CD14-positive monocyte (primary cell): ENCODE measurements around the gene ZNHIT2. TPM values are rescaled to one million over a fixed set of nuclear protein-coding genes. Genes with fewer than 3 reads are reported as not detected.

ENCODE experiments used
- DNase-seq, 3 donors: peaks; one replicate each; pipeline ENCODE4 v3.0.0-alpha.2; 2011 to 2022
- H2AFZ ChIP-seq: 2 replicates; pipeline ENCODE4 v1.6.0; 2012; ENCODE audit warnings: mild to moderate bottlenecking, low read depth, low read length, inconsistent platforms; ENCODE audit not compliant: insufficient read depth, poor library complexity, severe bottlenecking
- H3K27ac ChIP-seq, 2 donors: 1 replicate in 1 of 2; 2 replicates in 1 of 2; pipeline ENCODE4 v1.5.1; 2012 to 2013; ENCODE audit warnings: low read length in 2 of 2, control low read depth in 1 of 2, inconsistent platforms in 1 of 2, low read depth in 1 of 2, mild to moderate bottlenecking in 1 of 2
- H3K27me3 ChIP-seq, 2 donors: one replicate each; pipeline versions ENCODE4 v1.6.0 to v1.6.1; 2011 to 2013; ENCODE audit warnings: low read length in 2 of 2; ENCODE audit not compliant: control insufficient read depth in 2 of 2, insufficient read depth in 2 of 2
- H3K36me3 ChIP-seq, 2 donors: replicated peaks in 1 of 2; 1 replicate in 1 of 2; 2 replicates in 1 of 2; pipeline versions ENCODE4 v1.5.1 to v1.6.1; 2012 to 2013; ENCODE audit warnings: low read length in 2 of 2, control low read depth in 1 of 2, inconsistent platforms in 1 of 2, mild to moderate bottlenecking in 1 of 2; ENCODE audit not compliant: insufficient read depth in 2 of 2, control insufficient read depth in 1 of 2
- H3K4me1 ChIP-seq, 2 donors: 1 replicate in 1 of 2; 2 replicates in 1 of 2; pipeline versions ENCODE4 v1.5.1 to v1.6.1; 2012 to 2013; ENCODE audit warnings: low read length in 2 of 2, control low read depth in 1 of 2, inconsistent platforms in 1 of 2, mild to moderate bottlenecking in 1 of 2, moderate library complexity in 1 of 2; ENCODE audit not compliant: insufficient read depth in 2 of 2, control insufficient read depth in 1 of 2
- H3K4me2 ChIP-seq: replicated peaks from 2 replicates; pipeline ENCODE3; 2012; ENCODE audit warnings: low read length, moderate library complexity, mild to moderate bottlenecking; ENCODE audit not compliant: poor library complexity, severe bottlenecking; ENCODE audit errors: extremely low read depth
- H3K4me3 ChIP-seq, 3 experiments: fragments of 200-600 bp in 1 of 3; sonication (generic) in 1 of 3; replicated peaks in 1 of 3; 1 replicate in 2 of 3; 2 replicates in 1 of 3; pipeline ENCODE4 v1.5.1; 2011 to 2013; ENCODE audit warnings: low read length in 3 of 3, mild to moderate bottlenecking in 3 of 3, control low read depth in 2 of 3, low read depth in 2 of 3, inconsistent platforms in 1 of 3, moderate library complexity in 1 of 3
- H3K79me2 ChIP-seq: 2 replicates; pipeline ENCODE4 v1.6.0; 2012; ENCODE audit warnings: mild to moderate bottlenecking, control low read depth, inconsistent platforms, low read length, moderate library complexity; ENCODE audit not compliant: insufficient read depth
- H3K9ac ChIP-seq: 2 replicates; pipeline ENCODE4 v1.6.0; 2017; ENCODE audit warnings: low read length, mild to moderate bottlenecking; ENCODE audit not compliant: insufficient read depth, poor library complexity, severe bottlenecking
- H3K9me3 ChIP-seq, 2 donors: replicated peaks in 1 of 2; 1 replicate in 1 of 2; 2 replicates in 1 of 2; pipeline versions ENCODE4 v1.5.1 to v1.6.1; 2012 to 2013; ENCODE audit warnings: low read length in 2 of 2, control low read depth in 1 of 2; ENCODE audit not compliant: control insufficient read depth in 1 of 2, insufficient read depth in 1 of 2
- H4K20me1 ChIP-seq: 2 replicates; pipeline ENCODE4 v1.6.0; 2012; ENCODE audit warnings: mild to moderate bottlenecking, low read length, control low read depth, moderate library complexity; ENCODE audit not compliant: insufficient read depth
- H3K27ac Mint-ChIP-seq, 7 donors: one replicate each; pipeline ENCODE4 v1.8.0; 2020; ENCODE audit warnings: mild to moderate bottlenecking in 7 of 7, mixed read lengths in 7 of 7, moderate library complexity in 6 of 7, inconsistent platforms in 2 of 7
- H3K27me3 Mint-ChIP-seq, 3 donors: one replicate each; pipeline ENCODE4 v1.8.0; 2021 to 2022; ENCODE audit warnings: low read depth in 3 of 3, mild to moderate bottlenecking in 3 of 3, mixed read lengths in 3 of 3, moderate library complexity in 3 of 3, inconsistent platforms in 1 of 3
- H3K36me3 Mint-ChIP-seq, 2 donors: one replicate each; pipeline ENCODE4 v1.8.0; 2020; ENCODE audit warnings: mixed read lengths in 2 of 2, inconsistent platforms in 1 of 2, mild to moderate bottlenecking in 1 of 2
- H3K4me1 Mint-ChIP-seq: one replicate; pipeline ENCODE4 v1.8.0; 2020; ENCODE audit warnings: mild to moderate bottlenecking, mixed read lengths
- H3K4me3 Mint-ChIP-seq, 2 donors: one replicate each; pipeline ENCODE4 v1.8.0; 2020; ENCODE audit warnings: mild to moderate bottlenecking in 2 of 2, mixed read lengths in 2 of 2, moderate library complexity in 1 of 2
- H3K9me3 Mint-ChIP-seq, 7 donors: one replicate each; pipeline ENCODE4 v1.8.0; 2020 to 2022; ENCODE audit warnings: mixed read lengths in 7 of 7, mild to moderate bottlenecking in 6 of 7, moderate library complexity in 6 of 7, inconsistent platforms in 2 of 7
- CTCF ChIP-seq: fragments of 200-600 bp; IDR thresholded peaks from one replicate; pipeline ENCODE4 v1.8.0; 2022; ENCODE audit warnings: antibody characterized with exemption, mild to moderate bottlenecking
- WGBS: methylation state at CpG from one replicate; pipeline ENCODE4 v1.1.5; 2013; ENCODE audit warnings: missing lambda C conversion rate; ENCODE audit not compliant: insufficient coverage; 5-methylcytosine and 5-hydroxymethylcytosine counted together
- intact Hi-C, 2 donors: fragments of 100-400 bp; cut with micrococcal nuclease; formaldehyde crosslinking; loops; one replicate each; pipeline versions ENCODE4 v1.15.0 to v1.15.1; 2023
- polyA plus RNA-seq, 3 donors: library from polyadenylated mRNA; depleted of rRNA in 1 of 3; unstranded in 2 of 3; stranded (reverse) in 1 of 3; fragments of 300-500 nt in 2 of 3; fragments of >200 nt in 1 of 3; fragmentation: Illumina TruSeq in 2 of 3; gene quantifications; 1 replicate in 2 of 3; 2 replicates in 1 of 3; pipeline ENCODE4 v1.2.3, GENCODE V29; 2012 to 2021

ZNHIT2 gene
- polyA plus RNA-seq, 3 donors = 2.1 to 9.4 (median 5.8) TPM

DNA sequence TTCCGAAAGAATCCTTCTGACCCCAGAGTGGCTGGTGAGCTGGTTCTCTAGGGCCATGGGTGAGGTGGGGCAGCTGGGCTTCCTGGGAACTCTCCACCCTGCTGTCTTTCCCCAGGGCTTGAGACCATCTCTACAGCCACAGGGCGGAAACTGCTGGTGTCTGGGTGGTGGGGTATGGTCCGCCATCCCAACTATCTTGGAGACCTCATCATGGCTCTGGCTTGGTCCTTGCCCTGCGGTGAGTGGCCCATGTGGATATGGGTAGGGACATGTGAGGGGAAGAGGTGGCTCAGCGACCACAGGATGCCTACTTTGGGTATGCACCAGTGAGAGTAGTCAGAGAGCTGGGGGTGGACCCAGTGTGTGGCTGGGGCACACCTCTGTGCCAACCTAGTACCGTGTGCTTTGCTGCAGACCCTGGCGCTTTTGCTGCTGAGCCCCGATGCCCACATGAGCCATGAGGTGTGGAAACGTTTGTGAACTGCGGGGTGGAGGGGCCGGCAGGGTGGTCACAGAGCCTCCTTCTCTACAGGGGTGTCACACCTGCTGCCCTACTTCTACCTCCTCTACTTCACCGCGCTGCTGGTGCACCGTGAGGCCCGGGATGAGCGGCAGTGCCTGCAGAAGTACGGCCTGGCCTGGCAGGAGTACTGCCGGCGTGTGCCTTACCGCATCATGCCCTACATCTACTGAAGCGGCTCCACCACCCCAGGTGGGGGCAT lies 2.0 kb downstream of the ZNHIT2 start:
- Histone ChIP-seq H3K27me3 (peaks cover 0 to 15% of the 10 kb centered on the region in 2 donors), H3K4me1 (peaks cover 36 to 53% of the 10 kb centered on the region in 2 donors), H3K36me3 (peaks cover 22 to 26% of the 10 kb centered on the region in 2 donors), H3K4me2 (no peak overlapping the region), H3K79me2 (peaks cover 26% of the 10 kb centered on the region), H3K9me3 (no peaks in the 10 kb centered on the region), H3K4me3 (no peak overlapping the region), H3K9ac (no peak overlapping the region), H2AFZ (no peak overlapping the region), H4K20me1 (peaks cover 35% of the 10 kb centered on the region), H3K27ac (no peak overlapping the region)
- peaks cover 0 to 6% (median 0%) of the 10 kb centered on the region in 7 donors for H3K9me3 Mint-ChIP-seq
- DNase-seq = no peak
- intact Hi-C loops = loop anchor here in 1 of 2 donors (2.0 kb wide), 1 partner anchor 19 kb away; the partner anchor contains the start of gene SYVN1
- WGBS = 92% methylated on average over 10 of the region's 21 CpGs
- H3K4me3 Mint-ChIP-seq = no peak overlapping the region
- peaks cover 34 to 38% of the 10 kb centered on the region in 2 donors for H3K36me3 Mint-ChIP-seq
- peaks cover 13 to 22% (median 15%) of the 10 kb centered on the region in 3 donors for H3K27me3 Mint-ChIP-seq
- peak overlapping the region in 2 of 7 donors; percentile 3 to 10 for H3K27ac Mint-ChIP-seq
- no peak for TF ChIP-seq CTCF
- peaks cover 48% of the 10 kb centered on the region for H3K4me1 Mint-ChIP-seq

DNA sequence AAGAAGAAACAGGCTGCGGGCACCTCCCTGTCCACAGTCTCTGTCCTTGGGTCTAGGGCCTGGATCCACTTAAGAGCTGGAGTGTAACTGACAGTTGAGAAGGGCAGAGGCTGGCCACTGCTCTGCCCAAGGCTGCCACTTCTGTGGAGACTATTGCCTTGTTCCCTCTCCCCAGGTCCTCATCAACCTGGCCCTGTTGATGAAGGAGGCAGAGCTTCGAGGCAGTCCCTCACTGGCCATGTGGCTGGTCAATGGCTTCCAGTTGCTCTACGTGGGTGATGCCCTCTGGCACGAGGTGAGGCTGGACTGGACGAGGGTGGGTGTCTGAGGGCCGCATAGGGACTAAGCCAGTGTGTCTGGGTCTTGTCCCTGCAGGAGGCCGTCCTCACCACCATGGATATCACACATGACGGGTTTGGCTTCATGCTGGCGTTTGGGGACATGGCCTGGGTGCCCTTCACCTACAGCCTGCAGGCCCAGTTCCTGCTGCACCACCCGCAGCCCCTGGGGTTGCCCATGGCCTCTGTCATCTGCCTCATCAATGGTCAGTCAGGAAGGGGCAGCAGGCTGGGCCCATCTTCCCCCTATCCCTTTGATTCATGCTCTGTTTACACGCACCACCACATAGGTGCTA lies 2.8 kb downstream of the ZNHIT2 start:
- Histone ChIP-seq H3K4me2 (no peak overlapping the region), H3K36me3 (peaks cover 15 to 20% of the 10 kb centered on the region in 2 donors), H2AFZ (no peak overlapping the region), H3K79me2 (peaks cover 18% of the 10 kb centered on the region), H3K9me3 (no peaks in the 10 kb centered on the region), H3K9ac (no peak overlapping the region), H3K4me3 (no peak overlapping the region), H3K27me3 (peaks cover 0 to 15% of the 10 kb centered on the region in 2 donors), H4K20me1 (peaks cover 36% of the 10 kb centered on the region), H3K4me1 (peaks cover 38 to 54% of the 10 kb centered on the region in 2 donors), H3K27ac (no peak overlapping the region)
- no peak for TF ChIP-seq CTCF
- Mint-ChIP-seq H3K4me3 (no peak overlapping the region), H3K4me1 (peaks cover 49% of the 10 kb centered on the region), H3K27ac (peak overlapping the region in 1 of 7 donors; percentile 35), H3K9me3 (peaks cover 0 to 6% (median 0%) of the 10 kb centered on the region in 7 donors), H3K36me3 (peaks cover 25 to 30% of the 10 kb centered on the region in 2 donors), H3K27me3 (peaks cover 13 to 22% (median 15%) of the 10 kb centered on the region in 3 donors)
- intact Hi-C loops = loop anchor here in 1 of 2 donors (5.0 kb wide), 2 partner anchors 68 to 102 kb away; partner anchors contain the start of genes ARL2 and CAPN1
- WGBS = 94% methylated on average over 9 of the region's 11 CpGs
- no peak for DNase-seq
